HG03439 (cell line): Measurements from ENCODE around the gene HNF4A.
"Not testable (repeated sequence)": the region's sequence is repeated elsewhere in the genome, so short reads cannot be mapped to it uniquely, and the experiment has no call there.

Experiments used
- ATAC-seq: cut with Tn5 transposase; IDR thresholded peaks from one replicate; pipeline ENCODE4 v1.9.1; 2021; ENCODE audit warnings: mild to moderate bottlenecking, moderate library complexity; ENCODE audit not compliant: unreplicated experiment

The HNF4A gene

GRCh38 chr20:44345147-44345546 is 10.4 kb upstream of the HNF4A start:
- no peak for ATAC-seq

DNA sequence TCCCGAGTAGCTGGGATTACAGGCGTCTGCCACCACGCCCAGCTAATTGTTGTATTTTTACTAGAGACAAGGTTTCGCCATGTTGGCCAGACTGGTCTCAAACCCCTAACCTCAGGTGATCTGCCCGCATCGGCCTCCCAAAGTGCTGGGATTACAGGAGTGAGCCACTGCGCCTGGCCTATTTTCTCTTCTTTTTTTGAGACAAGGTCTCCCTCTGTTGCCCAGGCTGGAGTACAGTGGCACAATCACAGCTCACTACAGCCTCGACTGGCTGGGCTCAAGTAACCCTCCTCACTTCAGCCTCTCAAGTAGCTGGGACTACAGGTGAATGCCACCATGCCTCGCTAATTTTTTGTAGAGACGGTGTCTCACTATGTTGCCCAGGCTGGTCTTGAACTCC is 9.6 kb upstream of the HNF4A start:
- ATAC-seq, result not testable (repeated sequence)

DNA sequence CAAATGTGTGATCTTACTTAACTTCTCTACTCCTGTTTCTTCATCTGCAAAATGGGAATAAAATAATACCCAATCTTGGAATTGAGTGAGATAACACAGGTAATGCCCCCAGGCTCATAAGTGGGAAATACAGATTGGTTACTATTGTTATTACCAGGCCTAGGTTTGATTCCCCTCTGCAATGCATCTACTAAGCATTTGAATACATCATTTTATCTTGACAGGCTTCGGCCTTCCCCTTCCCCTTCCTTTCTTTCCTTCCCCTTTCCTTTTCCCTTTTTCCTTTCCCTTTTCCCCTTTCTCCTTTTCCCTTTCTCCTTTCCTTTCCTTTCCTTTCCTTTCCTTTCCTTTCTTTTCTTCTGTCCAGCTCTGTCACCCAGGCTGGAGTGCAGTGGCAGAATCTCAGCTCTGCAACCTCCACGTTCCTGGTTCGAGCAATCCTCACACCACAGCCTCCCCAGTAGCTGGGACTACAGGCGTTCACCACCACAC is 7.3 kb upstream of the HNF4A start:
- ATAC-seq, result no peak

- ATAC-seq, result no peak
Observed at GRCh38 chr20:44349349-44349748, 6.2 kb upstream of the HNF4A start.

- ATAC-seq, result no peak
Observed at GRCh38 chr20:44350567-44350966, 4.9 kb upstream of the HNF4A start.

DNA sequence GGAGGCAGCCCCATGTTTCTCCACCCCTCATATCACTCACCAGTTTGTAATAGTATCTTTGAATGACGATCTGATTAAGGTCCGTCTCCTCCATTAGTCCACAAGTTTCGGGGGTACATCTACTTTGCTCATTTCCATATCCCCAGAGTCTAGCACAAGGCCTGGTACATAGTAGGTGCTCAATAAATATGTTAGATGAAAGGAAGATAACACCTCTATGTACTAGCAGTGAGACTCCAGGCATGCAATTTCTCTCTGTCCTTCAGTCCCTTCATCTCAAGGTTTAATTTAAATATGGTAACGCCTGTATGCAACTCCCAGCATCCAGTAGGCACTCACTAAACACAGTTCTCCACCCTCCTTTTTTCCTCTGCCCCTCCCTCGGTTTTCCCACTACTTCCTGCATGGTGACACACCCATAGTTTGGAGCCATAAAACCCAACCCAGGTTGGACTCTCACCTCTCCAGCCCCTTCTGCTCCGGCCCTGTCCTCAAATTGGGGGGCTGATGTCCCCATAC is 461 bp upstream of the HNF4A start:
- ATAC-seq, result no peak

DNA sequence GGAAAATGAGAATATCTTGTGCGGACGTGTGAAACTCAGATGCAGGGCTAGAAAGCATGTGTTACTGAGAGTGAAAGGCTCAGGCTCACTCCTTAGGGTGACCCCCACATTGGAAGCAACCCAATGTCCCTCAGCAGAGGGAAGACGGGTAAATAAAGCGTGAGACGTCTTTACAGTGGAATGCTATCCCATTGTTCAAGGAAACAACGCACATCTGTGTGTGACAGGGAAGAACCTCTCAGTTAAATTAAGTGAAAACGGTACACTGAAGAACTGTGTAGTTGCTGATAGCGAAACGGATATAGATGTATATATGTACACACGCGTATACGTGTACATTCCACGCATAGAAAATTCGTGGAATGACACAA is 839 bp downstream of the HNF4A start:
- no peak for ATAC-seq

GRCh38 chr20:44357020-44357419 is 1.5 kb downstream of the HNF4A start:
- ATAC-seq, result no peak

- no peak for ATAC-seq
Observed at GRCh38 chr20:44357555-44358125, 2.1 kb downstream of the HNF4A start.

- no peak for ATAC-seq
Observed at GRCh38 chr20:44358776-44359175, 3.3 kb downstream of the HNF4A start.

DNA sequence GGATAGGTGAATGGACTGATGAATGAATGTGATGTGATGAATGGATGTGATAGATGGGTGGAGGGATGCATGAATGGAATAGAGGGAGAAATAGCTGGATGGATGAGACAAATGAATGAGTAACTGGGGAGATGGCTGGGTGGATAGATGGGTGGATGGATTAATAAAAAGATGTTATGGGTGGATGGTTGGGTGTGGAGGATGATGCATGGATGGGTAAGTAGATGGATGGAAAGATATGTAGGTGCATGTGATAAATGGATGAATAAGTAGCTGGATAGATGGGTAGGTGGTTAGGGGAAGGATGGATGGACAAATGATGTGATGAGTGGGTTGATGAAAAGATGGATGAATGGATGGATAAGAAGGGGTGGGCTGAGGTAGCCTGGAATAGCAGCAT is 4.7 kb downstream of the HNF4A start:
- ATAC-seq, result no peak

DNA sequence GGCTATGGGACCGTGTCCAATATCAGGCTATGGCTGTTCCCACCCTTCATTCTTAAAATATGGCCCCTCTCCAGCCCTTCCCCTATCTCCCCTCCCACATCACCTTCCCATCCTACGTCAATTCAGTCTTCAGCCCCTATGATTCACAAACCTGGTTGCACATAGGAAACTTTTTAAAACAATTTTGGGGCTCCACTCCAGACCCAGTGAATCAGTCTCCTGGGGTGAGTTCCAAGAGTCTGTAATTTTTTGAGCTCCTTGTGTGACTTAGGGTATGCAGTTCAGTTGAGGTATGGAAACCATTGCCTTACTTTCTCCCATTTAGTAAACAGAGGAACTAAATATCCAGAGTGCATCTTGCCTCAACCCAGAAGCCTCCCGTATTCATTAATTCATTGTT is 5.5 kb downstream of the HNF4A start:
- no peak for ATAC-seq

DNA sequence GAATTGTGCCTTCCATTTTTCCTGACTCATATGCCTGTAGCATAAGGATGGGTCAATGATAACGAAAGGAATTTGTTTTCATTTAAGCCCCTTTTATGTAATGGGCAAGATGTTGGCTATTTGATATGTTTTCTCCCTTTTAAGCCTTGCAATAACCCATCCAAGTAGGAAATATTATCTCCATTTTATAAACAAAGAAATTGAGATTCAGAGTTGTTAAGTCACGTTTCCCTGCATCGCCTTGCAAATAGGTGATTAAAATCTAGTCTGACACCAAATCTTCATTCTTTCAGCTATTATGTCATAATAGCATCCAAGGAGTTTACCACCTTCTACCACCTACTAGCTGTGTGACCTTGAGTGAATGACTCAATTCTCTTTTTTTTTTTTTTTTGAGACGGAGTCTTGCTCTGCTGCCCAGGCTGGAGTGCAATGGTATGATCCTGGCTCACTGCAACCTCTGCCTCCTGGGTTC is 7.0 kb downstream of the HNF4A start:
- ATAC-seq, result no peak

- ATAC-seq, result no peak
Observed at GRCh38 chr20:44364068-44364467, 8.6 kb downstream of the HNF4A start.

DNA sequence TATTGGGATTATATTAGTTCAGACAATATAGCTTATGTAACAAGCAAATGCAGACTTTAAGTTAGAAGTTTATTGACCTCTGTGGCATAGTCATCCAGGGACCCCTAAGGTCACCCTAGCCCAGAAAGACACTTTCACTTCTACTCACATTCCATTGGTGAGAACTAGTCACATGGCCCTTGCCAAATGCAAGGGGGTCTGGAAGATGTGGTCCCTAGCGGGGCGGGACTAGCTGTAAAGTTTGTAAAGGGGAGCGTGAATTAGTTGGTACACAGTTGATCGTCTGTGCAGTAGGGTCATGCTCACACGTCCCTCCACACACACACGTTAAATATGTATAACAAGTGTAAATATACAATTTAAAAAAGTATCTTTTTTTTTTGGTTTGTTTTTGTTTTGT is 9.3 kb downstream of the HNF4A start:
- no peak for ATAC-seq

DNA sequence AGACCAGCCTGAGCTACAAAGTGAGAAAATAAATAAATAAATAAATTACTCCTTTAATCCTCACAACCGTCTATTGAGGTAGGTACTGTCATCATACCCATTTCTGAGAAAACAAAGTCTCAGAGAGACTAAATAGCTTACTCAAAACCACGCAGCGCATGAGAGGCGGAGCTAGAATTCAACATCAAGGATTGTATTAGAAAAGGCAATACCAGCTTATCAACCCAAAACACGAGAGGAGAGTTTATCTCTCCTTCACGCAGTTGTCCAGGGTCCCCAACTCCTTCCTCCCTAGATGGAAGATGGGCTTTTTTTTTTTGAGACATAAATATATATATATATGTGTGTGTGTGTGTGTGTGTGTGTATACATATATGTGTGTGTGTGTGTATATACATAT is 12.2 kb downstream of the HNF4A start:
- ATAC-seq, result no peak

GRCh38 chr20:44370639-44371218 is 15.2 kb downstream of the HNF4A start:
- ATAC-seq, result no peak

- ATAC-seq, result no peak
Observed at GRCh38 chr20:44382641-44383040, 27.1 kb downstream of the HNF4A start.

GRCh38 chr20:44384423-44385027 is 29.0 kb downstream of the HNF4A start:
- no peak for ATAC-seq

- peak; percentile 56 for ATAC-seq
Observed at GRCh38 chr20:44388466-44389023, 33.0 kb downstream of the HNF4A start.

DNA sequence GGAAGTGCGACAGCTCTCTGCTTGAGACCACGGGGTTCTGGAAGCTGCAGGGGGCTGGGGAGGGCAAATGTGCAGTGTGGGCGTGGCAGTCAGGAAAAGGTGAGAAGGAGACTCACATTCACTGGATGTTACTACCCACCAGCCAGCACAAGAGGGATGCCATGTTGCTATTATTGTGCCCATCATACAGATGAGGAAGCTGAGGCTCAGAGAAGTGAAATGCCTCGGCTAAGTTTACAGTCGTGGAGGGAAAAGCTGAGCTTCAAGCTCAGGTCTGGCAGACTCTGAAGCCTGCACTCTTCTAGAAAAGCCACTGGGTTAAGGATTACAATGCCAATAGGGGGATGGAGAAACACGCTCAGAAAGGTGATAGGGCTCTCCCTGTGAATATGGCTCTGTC is 34.4 kb downstream of the HNF4A start:
- ATAC-seq, result no peak

DNA sequence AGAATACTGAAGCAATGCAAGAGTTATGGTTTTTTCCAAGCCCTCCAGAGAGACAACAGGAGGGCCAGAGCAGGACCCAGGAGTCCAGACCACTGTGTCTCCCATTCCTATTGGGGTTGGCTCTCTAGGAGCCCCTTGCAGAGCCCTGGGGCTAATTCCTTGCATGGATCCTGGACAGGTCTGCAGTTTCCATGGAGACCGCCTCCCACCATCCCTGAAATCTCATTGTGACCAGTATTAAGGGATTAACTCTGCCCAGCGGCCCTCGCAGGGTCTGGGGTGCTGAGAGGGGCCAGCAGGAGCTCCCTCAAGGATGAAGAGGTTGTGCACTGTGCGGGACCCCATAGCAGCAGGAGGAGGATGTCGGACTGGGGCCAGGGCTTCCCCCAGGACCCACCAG is 34.8 kb downstream of the HNF4A start:
- ATAC-seq, result no peak
